Muscle layer of duodenum (tissue), 2 donors: ENCODE results near the gene SNRNP70.
A peak's percentile ranks its signal among the peaks of the same experiment; 100 is the strongest.

ENCODE experiments used
- H3K27ac ChIP-seq: one replicate; pipeline ENCODE4 v1.7.0; 2013; ENCODE audit warnings: mild to moderate bottlenecking, low read length
- H3K27me3 ChIP-seq: one replicate; pipeline ENCODE4 v1.7.0; 2013; ENCODE audit warnings: low read depth, mild to moderate bottlenecking, control low read depth, low read length
- H3K36me3 ChIP-seq, 2 donors: one replicate each; pipeline ENCODE4 v1.7.0; 2013; ENCODE audit warnings: low read length in 2 of 2, control low read depth in 1 of 2, mild to moderate bottlenecking in 1 of 2; ENCODE audit not compliant: insufficient read depth in 2 of 2, control insufficient read depth in 1 of 2
- H3K4me1 ChIP-seq, 2 donors: one replicate each; pipeline ENCODE4 v1.7.0; 2013; ENCODE audit warnings: low read length in 2 of 2, mild to moderate bottlenecking in 2 of 2, control low read depth in 1 of 2, moderate library complexity in 1 of 2; ENCODE audit not compliant: insufficient read depth in 2 of 2, control insufficient read depth in 1 of 2
- H3K4me3 ChIP-seq, 2 donors: one replicate each; pipeline ENCODE4 v1.7.0; 2013; ENCODE audit warnings: low read length in 2 of 2, low read depth in 1 of 2, mild to moderate bottlenecking in 1 of 2
- H3K9me3 ChIP-seq, 2 donors: one replicate each; pipeline ENCODE4 v1.7.0; 2013; ENCODE audit warnings: low read length in 2 of 2, control low read depth in 1 of 2, mild to moderate bottlenecking in 1 of 2; ENCODE audit not compliant: control insufficient read depth in 1 of 2
- donor health status: healthy.

The SNRNP70 gene

DNA sequence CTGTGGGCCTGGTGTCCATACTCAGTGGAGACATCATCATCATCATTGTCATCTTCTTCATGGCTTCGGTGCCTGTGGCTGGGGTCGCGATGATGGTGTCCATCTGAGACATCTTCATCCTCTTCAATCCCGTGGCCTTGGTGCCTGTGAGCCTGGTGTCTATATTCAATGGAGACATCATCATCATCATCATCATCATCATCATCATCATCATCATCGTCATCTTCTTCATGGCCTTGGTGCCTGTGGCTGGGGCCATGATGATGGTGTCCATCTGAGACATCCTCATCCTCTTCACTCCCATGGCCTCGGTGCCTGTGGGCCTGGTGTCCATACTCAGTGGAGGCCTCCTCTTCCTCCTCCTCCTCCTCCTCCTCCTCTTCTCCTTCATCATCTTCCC is 69.0 kb downstream of the SNRNP70 start:
- H3K36me3 ChIP-seq = no peaks in the 10 kb centered on the region
- no peaks in the 10 kb centered on the region for H3K9me3 ChIP-seq
- no peak overlapping the region for H3K4me3 ChIP-seq
- peaks cover 3 to 13% of the 10 kb centered on the region in 2 donors for H3K4me1 ChIP-seq
- H3K27ac ChIP-seq = no peak overlapping the region
- no peaks in the 10 kb centered on the region for H3K27me3 ChIP-seq

- Histone ChIP-seq H3K4me1 (peaks cover 3 to 13% of the 10 kb centered on the region in 2 donors), H3K27ac (no peak within 1 kb of the TSS), H3K9me3 (no peaks in the 10 kb centered on the region), H3K36me3 (no peaks in the 10 kb centered on the region), H3K27me3 (no peaks in the 10 kb centered on the region), H3K4me3 (no peak within 1 kb of the TSS)
These were observed 70.0 kb downstream of the SNRNP70 start, which contains the start of gene HRC for GRCh38 chr19:49155005-49155819. HRC (minus strand) TSS chr19:49155396; CDS start chr19:49155237, 159 bp downstream.

GRCh38 chr19:49155820-49156346 is 70.6 kb downstream of the SNRNP70 start:
- H3K4me1 ChIP-seq = peaks cover 3 to 13% of the 10 kb centered on the region in 2 donors
- H3K27me3 ChIP-seq = no peaks in the 10 kb centered on the region
- no peak overlapping the region for H3K27ac ChIP-seq
- no peaks in the 10 kb centered on the region for H3K9me3 ChIP-seq
- H3K36me3 ChIP-seq = no peaks in the 10 kb centered on the region
- no peak overlapping the region for H3K4me3 ChIP-seq

DNA sequence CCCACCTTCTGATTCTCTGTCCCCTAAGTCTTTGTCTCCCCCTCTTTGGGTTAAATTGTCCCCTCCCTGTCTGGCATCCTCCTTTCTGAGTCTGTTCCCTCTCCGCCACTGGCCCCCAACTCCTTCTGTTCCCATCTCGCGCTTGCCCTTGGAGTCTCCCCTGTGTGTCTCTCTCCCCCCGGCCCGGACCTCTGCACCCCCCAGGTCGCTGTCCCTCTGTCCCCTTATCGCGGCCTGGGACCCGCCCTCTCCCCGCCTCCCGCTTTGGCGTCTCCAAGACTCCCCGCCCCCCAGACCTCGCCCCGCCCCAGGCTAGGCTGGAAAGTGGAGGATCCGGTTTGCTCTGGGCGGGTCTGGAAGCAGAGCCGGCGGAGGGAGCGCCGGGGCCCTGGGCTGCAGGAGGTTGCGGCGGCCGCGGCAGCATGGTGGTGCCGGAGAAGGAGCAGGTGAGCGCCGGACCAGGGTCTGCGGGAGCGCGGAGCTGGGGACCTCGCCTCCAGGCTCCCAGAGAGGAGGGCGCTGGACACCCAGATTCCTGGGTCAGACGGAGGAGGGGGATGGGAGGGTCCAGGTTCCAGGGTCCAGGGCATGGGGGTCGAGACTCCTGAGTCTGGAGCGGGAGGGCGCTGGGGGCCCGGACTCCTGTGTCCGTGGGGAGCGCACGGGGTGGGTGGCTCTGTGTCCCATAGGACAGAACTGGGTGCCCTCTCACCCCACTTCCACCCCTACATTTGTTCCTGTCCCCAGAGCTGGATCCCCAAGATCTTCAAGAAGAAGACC is 72.4 kb downstream of the SNRNP70 start, which contains the start of gene TRPM4:
TRPM4 (plus strand) TSS at position 348 of the 780 bp plus-strand sequence; CDS start at position 423, 75 bp downstream.
- Histone ChIP-seq H3K9me3 (no peaks in the 10 kb centered on the region), H3K36me3 (no peaks in the 10 kb centered on the region), H3K27me3 (no peaks in the 10 kb centered on the region), H3K4me1 (peaks cover 0 to 5% of the 10 kb centered on the region in 2 donors), H3K4me3 (peak within 1 kb of the TSS; percentile 64 to 86), H3K27ac (peak within 1 kb of the TSS; percentile 79)
